Ureter (tissue), 1 donor: ENCODE results near the gene TFDP2. TPM values are rescaled to one million over a fixed set of nuclear protein-coding genes. Genes with fewer than 3 reads are reported as not detected.
A peak's percentile ranks its signal among the peaks of the same experiment; 100 is the strongest.

Source experiments
- DNase-seq: peaks from one replicate; pipeline ENCODE4 v3.0.0-alpha.2; 2020; ENCODE audit warnings: low spot score
- total RNA-seq: library from RNA; stranded (reverse); gene quantifications from one replicate; pipeline ENCODE4 v1.2.4, GENCODE V29; 2023
- donor health status: DM: yes; HTN: yes; CAD: no.

TFDP2 gene
- total RNA-seq, 1 donor from 2014 or later: 42.1 TPM

DNA sequence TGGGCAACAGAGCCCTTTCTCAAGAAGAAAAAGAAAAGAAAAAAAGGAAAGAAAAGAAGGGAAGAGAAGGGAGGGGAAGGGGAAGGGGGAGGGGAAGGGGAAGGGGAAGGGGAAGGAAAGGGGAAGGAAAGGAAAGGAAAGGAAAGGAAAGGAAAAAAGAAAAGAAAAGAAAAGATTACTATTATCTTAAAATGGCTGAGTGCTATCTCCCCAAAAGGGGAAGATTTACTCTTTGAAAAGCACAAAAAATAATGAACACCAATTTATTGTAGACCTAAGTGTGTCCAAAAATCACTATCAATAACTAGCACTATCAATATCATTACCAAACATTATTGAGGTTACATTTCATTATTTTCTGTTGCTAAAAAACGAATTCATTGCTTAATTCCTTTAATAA is 183.9 kb downstream of the TFDP2 start:
- no peak for DNase-seq

DNA sequence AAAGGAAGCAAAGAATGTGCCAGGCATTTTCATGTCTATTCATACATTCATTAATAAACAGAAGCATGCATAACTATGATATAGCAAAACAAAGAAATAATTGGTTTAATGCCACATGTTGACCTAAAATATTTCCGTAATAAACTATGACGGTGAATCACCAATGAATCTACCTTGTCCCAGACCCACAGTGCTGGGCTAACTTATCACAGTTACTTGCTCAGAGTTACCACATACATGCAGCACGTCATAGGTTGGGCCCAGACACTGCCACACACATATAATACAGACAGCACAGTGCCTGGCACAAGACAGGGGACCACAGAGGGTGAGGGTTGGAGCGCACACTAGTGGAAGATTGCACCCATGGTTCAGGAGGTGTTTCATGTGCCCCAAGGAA is 186.0 kb downstream of the TFDP2 start:
- no peak for DNase-seq

- no peak for DNase-seq
These were observed 188.6 kb downstream of the TFDP2 start for GRCh38 chr3:141960731-141961130.

- no peak for DNase-seq
These were observed 189.5 kb downstream of the TFDP2 start for GRCh38 chr3:141959589-141960554.

DNA sequence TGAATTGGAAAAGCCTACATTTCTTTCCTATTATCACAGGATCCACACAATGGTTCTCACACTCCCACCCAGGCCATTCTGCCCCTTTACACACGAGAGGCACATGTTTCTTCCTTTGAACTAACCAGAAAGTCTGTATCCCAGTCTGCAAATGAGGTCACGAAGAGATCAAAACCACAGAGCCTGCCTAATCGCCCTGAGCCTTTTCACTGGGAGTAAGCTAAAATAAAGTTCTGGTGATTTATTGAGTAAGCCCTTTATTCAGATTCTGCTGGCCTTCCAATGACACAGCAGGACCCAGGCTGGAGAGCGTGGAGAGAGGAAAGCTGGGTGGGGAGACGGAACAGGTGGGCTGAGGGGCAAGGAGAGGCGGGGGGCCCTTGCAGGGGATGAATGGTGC is 194.2 kb downstream of the TFDP2 start:
- DNase-seq: no peak

DNA sequence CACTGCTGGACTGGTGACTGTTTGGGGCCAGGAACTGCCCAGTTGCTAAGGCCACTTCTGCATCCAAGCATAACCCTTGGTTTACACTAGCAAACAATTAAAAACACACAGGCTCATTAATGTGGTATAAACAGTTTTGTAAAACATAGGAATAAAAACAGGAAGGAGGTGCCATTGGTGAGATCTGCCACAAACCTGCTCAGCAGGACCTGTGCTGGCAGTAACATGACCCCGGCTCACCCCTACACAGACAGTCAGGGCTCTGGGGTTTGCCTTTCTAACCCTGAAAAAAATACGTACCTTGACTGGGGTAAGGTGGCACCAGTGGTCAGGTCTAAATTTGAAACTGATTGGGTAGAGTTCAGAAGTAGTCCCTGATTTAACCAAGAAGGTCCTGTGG is 196.7 kb downstream of the TFDP2 start:
- DNase-seq: peak; percentile 46

GRCh38 chr3:141950572-141951493 is 198.5 kb downstream of the TFDP2 start:
- DNase-seq: peak; percentile 6

DNA sequence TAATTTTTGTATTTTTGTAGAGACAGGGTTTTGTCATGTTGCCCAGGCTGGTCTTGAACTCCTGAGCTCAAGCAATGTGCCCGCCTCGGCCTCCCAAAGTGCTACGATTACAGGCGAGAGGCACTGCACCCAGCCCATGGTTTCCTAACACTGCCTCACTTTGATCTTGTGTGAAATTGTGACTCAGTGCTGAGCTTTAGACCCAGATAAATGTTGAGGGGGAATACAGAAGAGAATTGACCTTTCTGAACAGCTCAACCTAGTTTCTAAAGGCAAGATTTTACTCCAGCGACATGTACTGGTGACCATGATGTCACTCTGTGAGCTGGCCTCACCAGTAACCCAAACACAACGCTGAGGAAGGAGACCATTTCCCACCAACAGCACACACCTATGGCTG is 199.4 kb downstream of the TFDP2 start:
- DNase-seq: peak; percentile 28

DNA sequence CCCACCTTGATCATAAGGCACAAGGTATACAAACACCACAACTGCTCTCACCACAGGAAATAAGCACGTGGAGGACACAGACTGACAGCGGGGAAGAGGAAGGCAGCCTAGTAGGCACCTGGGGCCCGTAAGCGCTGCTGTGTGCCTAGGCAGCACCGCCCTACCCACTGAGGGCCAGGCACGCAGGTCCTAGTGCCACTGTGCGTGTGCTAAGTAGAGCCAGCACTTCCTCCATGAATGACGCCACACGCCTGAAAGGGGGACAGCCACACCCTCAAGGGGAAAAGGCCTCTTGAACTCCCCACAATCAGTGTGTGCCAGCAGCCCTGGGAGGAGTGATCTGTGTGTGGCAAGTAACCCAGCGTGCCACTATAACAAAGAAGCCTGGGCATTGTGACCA is 199.9 kb downstream of the TFDP2 start:
- peak; percentile 24 for DNase-seq

- DNase-seq: peak; percentile 28
These were observed 203.4 kb downstream of the TFDP2 start for GRCh38 chr3:141945726-141946485.

- DNase-seq: no peak
These were observed 207.3 kb downstream of the TFDP2 start for GRCh38 chr3:141942006-141942405.

DNA sequence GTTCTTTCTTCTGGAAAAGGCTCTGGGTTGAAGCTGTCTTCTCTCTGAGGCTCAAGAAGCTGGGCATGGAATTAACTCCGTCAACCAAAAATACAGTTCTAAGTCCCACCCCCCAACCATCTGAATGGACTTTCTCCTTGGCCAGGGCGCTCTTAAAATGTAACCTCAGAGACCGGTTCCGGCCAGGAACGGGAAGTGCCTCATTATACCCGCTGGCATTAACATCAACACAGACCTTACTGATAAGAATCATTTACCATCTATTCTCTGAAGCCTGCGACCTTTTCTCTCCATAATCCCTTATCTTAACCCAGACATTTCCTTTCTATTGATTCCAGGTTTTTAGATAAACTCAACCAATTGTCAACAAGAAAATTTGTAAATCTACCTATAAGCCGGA is 208.3 kb downstream of the TFDP2 start:
- no peak for DNase-seq

DNA sequence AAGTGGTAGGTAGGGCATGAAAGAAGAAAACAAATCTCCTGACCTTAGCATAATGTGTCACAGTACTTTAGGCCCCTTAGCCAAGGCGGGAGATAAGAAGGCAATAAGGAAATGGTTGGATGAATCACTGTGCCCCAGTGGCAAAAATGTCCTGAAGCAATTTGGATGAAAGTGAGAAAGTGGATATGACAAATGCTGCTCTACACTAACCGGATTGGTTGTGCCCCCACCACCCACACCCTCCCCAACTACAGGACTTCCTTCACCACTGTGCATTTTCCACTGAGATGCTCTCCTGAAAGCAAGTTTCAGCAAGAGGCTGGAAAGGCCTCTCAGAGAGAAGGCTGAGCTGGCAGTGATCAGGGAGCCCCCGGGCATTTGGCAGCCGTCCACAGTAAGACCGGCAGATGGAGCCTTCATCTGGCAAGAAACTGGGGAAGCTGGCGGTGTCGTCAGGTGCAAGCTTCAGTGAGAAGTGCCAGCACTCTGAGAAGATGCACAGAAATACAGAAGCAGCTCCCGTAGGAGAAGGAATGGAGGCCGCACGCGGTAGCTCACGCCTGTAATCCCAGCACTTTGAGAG is 209.1 kb downstream of the TFDP2 start:
- peak; percentile 85 for DNase-seq

GRCh38 chr3:141939759-141940158 is 209.6 kb downstream of the TFDP2 start:
- DNase-seq: no peak

DNA sequence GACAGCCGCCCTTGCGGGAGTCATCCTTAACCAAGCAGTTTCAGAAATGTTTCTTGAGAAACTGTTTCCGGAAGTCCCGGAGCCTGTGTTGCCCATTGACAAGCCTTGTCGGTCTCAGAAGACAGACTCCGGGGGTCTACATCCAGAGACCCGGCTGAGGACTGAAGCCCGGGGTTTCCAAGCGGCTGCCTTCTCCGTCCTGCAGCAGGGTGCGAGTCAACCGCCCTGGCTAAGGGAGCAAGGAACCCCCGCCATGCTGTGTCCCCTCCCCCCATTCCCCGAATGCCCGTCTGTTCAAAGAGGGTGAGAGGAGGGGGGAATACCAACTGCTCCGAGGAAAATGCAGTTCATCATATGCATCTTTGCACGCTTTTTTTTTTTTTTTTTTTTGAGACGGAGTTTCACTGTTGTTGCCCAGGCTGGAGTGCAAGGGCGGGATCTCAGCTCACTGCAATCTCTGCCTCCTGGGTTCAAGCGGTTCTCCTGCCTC is 211.3 kb downstream of the TFDP2 start:
- DNase-seq: no peak

GRCh38 chr3:141934354-141934753 is 215.0 kb downstream of the TFDP2 start:
- no peak for DNase-seq

DNA sequence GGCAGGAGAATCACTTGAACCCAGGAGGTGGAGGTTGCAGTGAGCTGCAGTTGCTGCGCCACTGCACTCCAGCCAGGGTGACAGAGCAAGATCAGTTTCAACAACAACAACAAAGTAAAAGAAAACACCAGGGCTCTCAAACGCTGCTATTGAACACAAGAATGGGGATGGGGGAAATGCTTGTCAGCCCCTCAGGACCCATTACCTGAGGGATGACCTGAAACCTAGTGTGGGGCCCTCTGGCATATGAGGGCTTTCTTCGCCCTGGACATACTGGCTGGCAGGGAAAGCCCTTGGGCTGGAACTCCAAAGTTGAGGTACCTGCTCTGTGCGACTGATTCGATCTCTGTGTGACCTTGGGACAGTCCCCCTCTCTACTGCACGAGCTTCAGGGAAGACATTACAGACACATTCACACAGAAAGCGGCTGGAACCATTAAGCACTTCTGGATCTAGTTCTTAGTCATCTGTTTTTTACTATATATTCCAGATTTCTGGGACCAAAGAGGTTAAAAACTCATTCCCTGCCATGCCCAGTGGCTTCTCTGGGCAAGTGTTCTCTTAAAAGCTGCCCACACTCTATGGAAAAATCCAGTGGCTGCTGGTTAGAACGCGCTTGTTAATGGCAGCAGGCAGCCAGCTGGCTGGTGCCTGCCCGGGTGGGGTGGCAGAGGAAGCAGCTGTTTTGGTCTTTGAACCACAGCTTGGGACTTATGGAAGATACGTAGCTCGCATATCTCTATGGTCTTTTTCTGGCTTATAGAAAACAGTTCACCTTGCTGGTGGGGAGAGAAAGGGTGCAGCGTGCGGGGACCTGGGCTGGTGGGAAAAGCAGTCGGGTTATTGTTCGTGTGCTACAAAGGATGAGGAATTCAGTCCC is 215.7 kb downstream of the TFDP2 start:
- peak; percentile 7 for DNase-seq

DNA sequence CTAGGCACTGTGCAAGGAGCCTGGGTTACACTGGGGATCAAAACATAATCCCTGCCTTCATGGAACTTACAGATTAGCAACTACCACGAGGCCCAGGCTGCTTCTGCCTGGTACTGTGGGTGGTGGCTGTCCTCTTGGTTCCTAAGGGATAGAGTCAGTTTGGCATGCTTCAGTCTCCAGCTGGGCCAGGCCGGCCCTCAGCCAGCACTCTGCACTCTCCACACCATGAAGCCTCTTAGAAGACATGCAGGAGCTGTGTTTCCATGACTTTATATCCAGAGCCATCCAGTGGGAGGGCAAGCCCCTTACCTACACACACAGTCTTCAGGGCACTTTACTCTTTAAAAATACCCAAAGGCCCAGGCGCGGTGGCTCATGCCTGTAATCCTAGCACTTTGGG is 218.5 kb downstream of the TFDP2 start:
- peak; percentile 17 for DNase-seq

DNA sequence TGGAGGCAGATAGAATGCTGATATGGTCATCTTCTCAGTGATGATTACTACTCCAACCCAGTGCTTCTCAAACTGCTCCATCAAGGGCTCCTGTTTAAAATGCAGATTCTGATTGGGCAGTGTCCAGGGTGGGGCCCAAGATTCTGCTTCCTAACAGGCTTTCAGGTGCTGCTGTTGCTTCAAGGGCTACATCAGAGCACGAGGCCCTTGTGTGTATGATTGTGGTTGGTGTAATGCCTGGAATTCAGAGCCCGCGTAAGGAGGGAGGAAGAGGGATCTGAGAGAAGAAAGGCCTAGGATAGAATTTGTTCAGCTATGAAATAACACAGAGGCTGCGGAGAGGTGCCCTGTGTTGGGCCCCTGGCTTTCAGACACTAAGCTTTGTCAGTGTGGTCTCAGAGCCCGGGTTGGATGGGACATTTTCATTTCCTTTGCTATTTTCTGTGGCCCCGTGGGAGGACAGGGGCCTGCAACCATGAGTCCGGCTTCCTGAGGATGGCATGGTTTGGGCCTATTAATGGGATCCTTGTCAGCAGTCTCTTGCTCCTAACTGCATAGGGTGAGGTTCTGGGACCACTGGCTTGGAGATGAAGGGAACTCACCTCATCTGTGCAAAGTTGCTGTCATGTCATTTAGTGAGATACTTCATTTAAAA is 219.9 kb downstream of the TFDP2 start:
- DNase-seq: peak; percentile 4
